ENCODE measurements around the gene GNB1L. TPM values are rescaled to one million over a fixed set of nuclear protein-coding genes. Genes with fewer than 3 reads are reported as not detected.

The GNB1L gene
- total and polyA plus RNA-seq, 4 donors = 4.5 to 9.3 (median 6.7) TPM

- Histone ChIP-seq H3K9ac (ENCODE audit: insufficient read depth in 1 of 2, low read length in 2 of 2) (no peak overlapping the region), H3K4me3 (no peak overlapping the region), H3K27me3 (ENCODE audit: control insufficient read depth in 3 of 3, insufficient read depth in 3 of 3, low read length in 2 of 3) (no peaks in the 10 kb centered on the region), H3K27ac (ENCODE audit: low read depth in 1 of 2, low read length in 1 of 2) (no peak overlapping the region), H3K4me1 (ENCODE audit: control insufficient read depth in 5 of 5, insufficient read depth in 5 of 5, low read length in 5 of 5) (peaks cover 0 to 3% (median 0%) of the 10 kb centered on the region in 5 donors), H3K36me3 (ENCODE audit: control insufficient read depth in 4 of 4, insufficient read depth in 4 of 4, low read length in 4 of 4) (no peaks in the 10 kb centered on the region), H3K9me3 (ENCODE audit: control insufficient read depth in 4 of 4, insufficient read depth in 3 of 4, low read length in 3 of 4) (no peaks in the 10 kb centered on the region)
- no peak for DNase-seq
- ATAC-seq (ENCODE audit: insufficient read depth, low FRiP score) = no peak
- no peak for TF ChIP-seq CTCF (IDR thresholded peaks at IDR 0.05; ENCODE audit: control extremely low read depth, extremely low read depth)
- WGBS, 2 donors = 96 to 99% methylated on average over 6 of the region's 6 CpGs
Measured at GRCh38 chr22:19831016-19831415, 23.7 kb downstream of the GNB1L start.

DNA sequence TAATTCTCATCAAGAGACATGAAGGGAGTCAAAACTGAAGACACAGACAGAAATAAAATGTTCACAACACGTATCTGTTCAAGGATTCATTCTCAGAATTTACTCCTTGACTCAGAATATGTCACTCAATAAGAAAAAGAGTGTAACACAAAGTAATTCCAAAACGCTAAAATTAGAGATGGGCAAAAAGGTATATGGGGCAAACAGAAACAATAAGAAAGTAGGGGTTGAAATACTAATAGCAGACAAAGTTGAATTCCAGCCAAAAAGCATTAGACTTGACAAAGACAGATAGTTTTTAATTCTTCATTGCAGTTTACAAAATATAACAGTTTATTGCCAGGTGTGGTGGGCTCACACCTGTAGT lies 26.7 kb downstream of the GNB1L start:
- H3K36me3 ChIP-seq (ENCODE audit: control insufficient read depth in 4 of 4, insufficient read depth in 4 of 4, low read length in 4 of 4) = no peaks in the 10 kb centered on the region
- DNase-seq (no peak), ATAC-seq (ENCODE audit: insufficient read depth, low FRiP score) (no peak)
- H3K4me1 ChIP-seq (ENCODE audit: control insufficient read depth in 5 of 5, insufficient read depth in 5 of 5, low read length in 5 of 5) = peaks cover 0 to 8% (median 0%) of the 10 kb centered on the region in 5 donors
- 84 to 87% methylated on average over 2 of the region's 2 CpGs for WGBS, 2 donors
- H3K27me3 ChIP-seq (ENCODE audit: control insufficient read depth in 3 of 3, insufficient read depth in 3 of 3, low read length in 2 of 3) = no peaks in the 10 kb centered on the region
- H3K9me3 ChIP-seq (ENCODE audit: control insufficient read depth in 4 of 4, insufficient read depth in 3 of 4, low read length in 3 of 4) = no peaks in the 10 kb centered on the region
- no peak overlapping the region for H3K9ac ChIP-seq (ENCODE audit: insufficient read depth in 1 of 2, low read length in 2 of 2)
- H3K27ac ChIP-seq (ENCODE audit: low read depth in 1 of 2, low read length in 1 of 2) = no peak overlapping the region
- no peak overlapping the region for H3K4me3 ChIP-seq
- no peak for TF ChIP-seq CTCF (IDR thresholded peaks at IDR 0.05; ENCODE audit: control extremely low read depth, extremely low read depth)

- H3K27me3 ChIP-seq (ENCODE audit: control insufficient read depth in 3 of 3, insufficient read depth in 3 of 3, low read length in 2 of 3) = no peaks in the 10 kb centered on the region
- H3K27ac ChIP-seq (ENCODE audit: low read depth in 1 of 2, low read length in 1 of 2) = no peak overlapping the region
- TF ChIP-seq CTCF (IDR thresholded peaks at IDR 0.05; ENCODE audit: control extremely low read depth, extremely low read depth) = no peak
- H3K4me3 ChIP-seq = no peak overlapping the region
- ATAC-seq (ENCODE audit: insufficient read depth, low FRiP score) (no peak), DNase-seq (no peak)
- no peak overlapping the region for H3K9ac ChIP-seq (ENCODE audit: insufficient read depth in 1 of 2, low read length in 2 of 2)
- no peaks in the 10 kb centered on the region for H3K36me3 ChIP-seq (ENCODE audit: control insufficient read depth in 4 of 4, insufficient read depth in 4 of 4, low read length in 4 of 4)
- WGBS, 2 donors = 69 to 74% methylated on average over 10 of the region's 10 CpGs
- H3K4me1 ChIP-seq (ENCODE audit: control insufficient read depth in 5 of 5, insufficient read depth in 5 of 5, low read length in 5 of 5) = peaks cover 0 to 8% (median 0%) of the 10 kb centered on the region in 5 donors
- H3K9me3 ChIP-seq (ENCODE audit: control insufficient read depth in 4 of 4, insufficient read depth in 3 of 4, low read length in 3 of 4) = no peaks in the 10 kb centered on the region
Measured at GRCh38 chr22:19827341-19828034, 27.2 kb downstream of the GNB1L start.

- no peaks in the 10 kb centered on the region for H3K36me3 ChIP-seq (ENCODE audit: control insufficient read depth in 4 of 4, insufficient read depth in 4 of 4, low read length in 4 of 4)
- no peak overlapping the region for H3K27ac ChIP-seq (ENCODE audit: low read depth in 1 of 2, low read length in 1 of 2)
- H3K9me3 ChIP-seq (ENCODE audit: control insufficient read depth in 4 of 4, insufficient read depth in 3 of 4, low read length in 3 of 4) = no peaks in the 10 kb centered on the region
- TF ChIP-seq CTCF (IDR thresholded peaks at IDR 0.05; ENCODE audit: control extremely low read depth, extremely low read depth) = no peak
- no peaks in the 10 kb centered on the region for H3K27me3 ChIP-seq (ENCODE audit: control insufficient read depth in 3 of 3, insufficient read depth in 3 of 3, low read length in 2 of 3)
- ATAC-seq (ENCODE audit: insufficient read depth, low FRiP score) = no peak
- DNase-seq = no peak
- no peak overlapping the region for H3K4me3 ChIP-seq
- WGBS, 2 donors = 39 to 44% methylated on average over 2 of the region's 2 CpGs
- no peak overlapping the region for H3K9ac ChIP-seq (ENCODE audit: insufficient read depth in 1 of 2, low read length in 2 of 2)
- H3K4me1 ChIP-seq (ENCODE audit: control insufficient read depth in 5 of 5, insufficient read depth in 5 of 5, low read length in 5 of 5) = peaks cover 0 to 8% (median 0%) of the 10 kb centered on the region in 5 donors
Measured at GRCh38 chr22:19826619-19826950, 28.1 kb downstream of the GNB1L start.
